Calu3 (cell line): Measurements from ENCODE around the gene GBF1. TPM values are rescaled to one million over a fixed set of nuclear protein-coding genes. Genes with fewer than 3 reads are reported as not detected.

ENCODE experiments used
- BruUV-seq: library from RNA; stranded (reverse); fragments of 400-500 nt; replicated peaks from 2 replicates; lab custom pipeline; 2021; lab: Mats Ljungman, UMichigan
- CTCF ChIA-PET: fragments of 300-600 bp; sonication (Branson Sonifier 250); formaldehyde crosslinking; loops from one replicate; lab custom pipeline; 2022; ENCODE audit warnings: antibody characterized with exemption; lab: Charles Lee
- DNase-seq: peaks from one replicate; pipeline ENCODE4 v3.0.0; 2022
- H3K27ac Mint-ChIP-seq: one replicate; pipeline ENCODE4 v1.8.0; 2022; ENCODE audit warnings: mixed read lengths; ENCODE audit not compliant: unreplicated experiment
- H3K27me3 Mint-ChIP-seq: one replicate; pipeline ENCODE4 v1.8.0; 2022; ENCODE audit warnings: mixed read lengths; ENCODE audit not compliant: unreplicated experiment
- H3K36me3 Mint-ChIP-seq: one replicate; pipeline ENCODE4 v1.8.0; 2022; ENCODE audit warnings: mild to moderate bottlenecking, moderate library complexity, mixed read lengths; ENCODE audit not compliant: insufficient read depth, unreplicated experiment
- H3K4me1 Mint-ChIP-seq: one replicate; pipeline ENCODE4 v1.8.0; 2022; ENCODE audit warnings: mild to moderate bottlenecking, low read depth, mixed read lengths; ENCODE audit not compliant: unreplicated experiment
- H3K4me3 Mint-ChIP-seq: one replicate; pipeline ENCODE4 v1.8.0; 2022; ENCODE audit warnings: mild to moderate bottlenecking, low read depth, moderate library complexity, mixed read lengths; ENCODE audit not compliant: unreplicated experiment
- H3K9me3 Mint-ChIP-seq: one replicate; pipeline ENCODE4 v1.8.0; 2022; ENCODE audit warnings: low read depth, mixed read lengths; ENCODE audit not compliant: unreplicated experiment
- intact Hi-C: fragments of 100-400 bp; cut with micrococcal nuclease; formaldehyde crosslinking; loops from one replicate; pipeline ENCODE4 v1.10.0; 2022; ENCODE audit not compliant: unreplicated experiment
- total RNA-seq: library from RNA; stranded (reverse); gene quantifications from 2 replicates; pipeline ENCODE4 v1.2.3, GENCODE V29; 2022
- TF ChIP-seq, protein P1 (sequence below): fragments of 200-600 bp; IDR thresholded peaks from one replicate; pipeline ENCODE4 v1.8.0; 2022; ENCODE audit warnings: antibody characterized with exemption; ENCODE audit not compliant: unreplicated experiment

Gene GBF1
- total RNA-seq, 1 experiment from 2014 or later, result 36.1 TPM

GRCh38 chr10:102423372-102423968, 178.1 kb downstream of the GBF1 start:
- intact Hi-C loops, result no loop called here

DNA sequence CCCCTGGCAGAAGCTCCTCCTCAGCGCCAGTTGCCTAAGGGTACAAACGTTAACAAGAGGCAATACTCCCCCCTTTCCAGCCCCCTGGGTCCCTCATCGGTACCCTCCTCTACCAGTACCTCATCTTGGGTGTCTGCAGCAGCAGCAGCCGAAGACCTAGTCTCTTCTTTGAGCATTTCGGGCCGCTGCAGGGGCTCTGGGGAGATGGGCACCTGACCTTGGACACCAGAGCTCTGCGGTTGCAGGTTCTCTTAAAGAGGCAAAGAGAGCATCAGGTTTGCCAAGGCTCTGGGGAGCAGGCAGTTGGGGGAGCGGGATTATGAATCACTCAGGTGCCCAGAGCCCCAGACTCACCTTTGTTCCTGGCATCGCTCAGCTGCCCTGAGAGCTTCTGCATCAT, 178.8 kb downstream of the GBF1 start:
- peaks cover 46% of the 10 kb centered on the region for H3K36me3 Mint-ChIP-seq
- BruUV-seq, result no TSS peak
- CTCF ChIA-PET, result interaction anchor here (1.6 kb wide), 1 partner anchor 11 kb away, joined by 4 read pairs; no protein-coding TSS in a partner anchor
- no peaks in the 10 kb centered on the region for H3K27me3 Mint-ChIP-seq
- intact Hi-C loops, result no loop called here
- DNase-seq, result no peak
- no peaks in the 10 kb centered on the region for H3K9me3 Mint-ChIP-seq
- H3K4me3 Mint-ChIP-seq, result no peak overlapping the region
- no peak overlapping the region for H3K27ac Mint-ChIP-seq
- TF ChIP-seq, protein P1, sequence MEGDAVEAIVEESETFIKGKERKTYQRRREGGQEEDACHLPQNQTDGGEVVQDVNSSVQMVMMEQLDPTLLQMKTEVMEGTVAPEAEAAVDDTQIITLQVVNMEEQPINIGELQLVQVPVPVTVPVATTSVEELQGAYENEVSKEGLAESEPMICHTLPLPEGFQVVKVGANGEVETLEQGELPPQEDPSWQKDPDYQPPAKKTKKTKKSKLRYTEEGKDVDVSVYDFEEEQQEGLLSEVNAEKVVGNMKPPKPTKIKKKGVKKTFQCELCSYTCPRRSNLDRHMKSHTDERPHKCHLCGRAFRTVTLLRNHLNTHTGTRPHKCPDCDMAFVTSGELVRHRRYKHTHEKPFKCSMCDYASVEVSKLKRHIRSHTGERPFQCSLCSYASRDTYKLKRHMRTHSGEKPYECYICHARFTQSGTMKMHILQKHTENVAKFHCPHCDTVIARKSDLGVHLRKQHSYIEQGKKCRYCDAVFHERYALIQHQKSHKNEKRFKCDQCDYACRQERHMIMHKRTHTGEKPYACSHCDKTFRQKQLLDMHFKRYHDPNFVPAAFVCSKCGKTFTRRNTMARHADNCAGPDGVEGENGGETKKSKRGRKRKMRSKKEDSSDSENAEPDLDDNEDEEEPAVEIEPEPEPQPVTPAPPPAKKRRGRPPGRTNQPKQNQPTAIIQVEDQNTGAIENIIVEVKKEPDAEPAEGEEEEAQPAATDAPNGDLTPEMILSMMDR, result no peak
- H3K4me1 Mint-ChIP-seq, result peaks cover 17% of the 10 kb centered on the region

More at GRCh38 chr10:102423372-102423968, 178.1 kb downstream of the GBF1 start:
- Mint-ChIP-seq H3K27me3 (peaks cover 5% of the 10 kb centered on the region), H3K36me3 (peaks cover 48% of the 10 kb centered on the region), H3K9me3 (no peaks in the 10 kb centered on the region), H3K4me3 (no peak overlapping the region), H3K27ac (no peak overlapping the region), H3K4me1 (peaks cover 17% of the 10 kb centered on the region)
- CTCF ChIA-PET, result interaction anchor here (0.7 to 3.1 kb wide), 5 partner anchors 11 to 193 kb away, joined by 4 to 18 read pairs (median 6); partner anchors contain the start of gene NFKB2
- TSS peak; percentile 14 for BruUV-seq
- DNase-seq, result no peak
- TF ChIP-seq, protein P1, result no peak

DNA sequence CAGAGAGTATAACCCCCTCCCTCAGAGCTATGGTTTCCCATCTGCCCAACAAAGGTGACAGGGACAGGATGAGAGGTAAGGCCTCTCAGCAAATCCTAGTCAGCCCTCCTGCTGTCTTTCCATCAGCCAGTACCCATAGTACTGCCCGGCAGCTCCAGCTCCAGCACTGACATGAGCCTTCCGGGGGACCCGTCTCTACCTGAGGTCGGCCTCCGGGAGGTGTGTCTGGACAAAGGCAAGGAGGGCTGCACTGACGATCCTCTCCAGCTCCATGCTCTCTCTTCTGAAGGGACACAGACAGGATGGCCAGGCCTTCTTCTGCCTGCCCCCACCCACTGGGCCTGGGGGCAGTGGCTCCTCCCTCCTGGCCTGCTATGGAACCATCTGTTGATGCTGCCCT, 179.6 kb downstream of the GBF1 start:
- CTCF ChIA-PET, result no interaction called here
- no peak for DNase-seq
- no peak overlapping the region for H3K27ac Mint-ChIP-seq
- H3K36me3 Mint-ChIP-seq, result peaks cover 38% of the 10 kb centered on the region
- no peak overlapping the region for H3K4me3 Mint-ChIP-seq
- no peaks in the 10 kb centered on the region for H3K27me3 Mint-ChIP-seq
- peaks cover 17% of the 10 kb centered on the region for H3K4me1 Mint-ChIP-seq
- H3K9me3 Mint-ChIP-seq, result no peaks in the 10 kb centered on the region
- no TSS peak for BruUV-seq
- intact Hi-C loops, result no loop called here
- TF ChIP-seq, protein P1, result no peak

GRCh38 chr10:102425444-102425843, 180.1 kb downstream of the GBF1 start:
- CTCF ChIA-PET, result no interaction called here
- no peaks in the 10 kb centered on the region for H3K9me3 Mint-ChIP-seq
- intact Hi-C loops, result no loop called here

More at GRCh38 chr10:102425444-102425843, 180.1 kb downstream of the GBF1 start:
- Mint-ChIP-seq H3K27me3 (no peaks in the 10 kb centered on the region), H3K27ac (no peak overlapping the region), H3K4me3 (no peak overlapping the region), H3K4me1 (peaks cover 17% of the 10 kb centered on the region), H3K36me3 (peaks cover 33% of the 10 kb centered on the region)
- no peak for DNase-seq
- TF ChIP-seq, protein P1, result no peak
- BruUV-seq, result no TSS peak
